ENCODE results near the gene MAGEC3. TPM values are rescaled to one million over a fixed set of nuclear protein-coding genes. Genes with fewer than 3 reads are reported as not detected.
"Not testable (repeated sequence)": the region's sequence is repeated elsewhere in the genome, so short reads cannot be mapped to it uniquely, and the experiment has no call there.

MAGEC3 gene
- total RNA-seq, 1 donor from 2014 or later: 0.38 TPM

- H3K27ac Mint-ChIP-seq: no peak overlapping the region
- H3K27me3 Mint-ChIP-seq (ENCODE audit: low read depth): no peaks in the 10 kb centered on the region
- no peak overlapping the region for H3K4me3 Mint-ChIP-seq
- no peaks in the 10 kb centered on the region for H3K36me3 Mint-ChIP-seq
- no peak for TF ChIP-seq CTCF (IDR thresholded peaks at IDR 0.05; ENCODE audit: unreplicated experiment)
- H3K9me3 Mint-ChIP-seq: peaks cover 26% of the 10 kb centered on the region
- no peak for DNase-seq (ENCODE audit: low spot score in 2 of 2, unreplicated experiment in 2 of 2)
- H3K4me1 Mint-ChIP-seq: no peaks in the 10 kb centered on the region
Observed at GRCh38 chrX:141832247-141832646, 5.9 kb upstream of the MAGEC3 start.

DNA sequence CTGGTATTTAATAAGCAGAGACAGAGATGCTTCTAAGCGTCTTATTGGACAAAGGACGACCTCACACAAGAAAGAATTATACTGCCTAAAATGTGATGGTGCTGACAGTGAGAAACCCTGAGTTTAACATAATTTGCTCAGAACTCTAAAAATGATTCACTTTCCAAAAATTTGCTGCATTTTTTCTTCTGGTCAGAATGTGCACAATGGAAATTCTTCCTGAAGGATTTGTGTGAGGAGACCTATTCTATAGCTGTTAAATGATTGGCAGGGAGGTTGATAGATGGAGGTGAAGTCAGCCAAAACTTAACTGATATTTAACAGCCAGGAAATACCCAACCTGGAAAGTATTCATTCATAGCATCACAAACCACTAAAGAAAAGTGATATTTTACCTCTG, 1.7 kb downstream of the MAGEC3 start:
- H3K36me3 Mint-ChIP-seq: no peaks in the 10 kb centered on the region
- no peak for TF ChIP-seq CTCF (IDR thresholded peaks at IDR 0.05; ENCODE audit: unreplicated experiment)
- H3K27me3 Mint-ChIP-seq (ENCODE audit: low read depth): no peaks in the 10 kb centered on the region
- H3K27ac Mint-ChIP-seq: no peak overlapping the region
- DNase-seq (ENCODE audit: low spot score in 2 of 2, unreplicated experiment in 2 of 2): no peak
- H3K9me3 Mint-ChIP-seq: peaks cover 21% of the 10 kb centered on the region
- no peak overlapping the region for H3K4me3 Mint-ChIP-seq
- no peaks in the 10 kb centered on the region for H3K4me1 Mint-ChIP-seq

GRCh38 chrX:141857479-141857878, 19.4 kb downstream of the MAGEC3 start:
- H3K36me3 Mint-ChIP-seq: no peaks in the 10 kb centered on the region
- no peak overlapping the region for H3K4me3 Mint-ChIP-seq
- no peak overlapping the region for H3K27ac Mint-ChIP-seq

DNA sequence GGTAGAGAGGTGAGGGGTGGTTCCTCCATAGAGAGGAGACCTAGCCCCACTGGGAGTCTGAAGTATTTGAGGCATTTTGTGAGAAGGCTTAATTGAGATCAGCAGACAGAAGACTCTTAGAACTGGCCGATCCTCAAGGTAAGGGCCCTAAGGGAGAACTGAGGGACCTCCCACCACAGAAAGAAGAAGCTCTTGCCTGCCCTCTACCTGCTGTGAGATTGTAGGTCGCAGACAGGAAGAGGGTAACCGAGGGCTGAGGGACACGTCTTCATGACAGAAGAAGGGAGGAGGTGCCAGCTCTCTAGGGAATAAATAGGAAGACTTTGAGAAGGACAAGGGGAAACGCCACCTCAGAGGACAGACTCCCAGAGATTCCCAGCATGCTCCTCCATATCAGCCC, 41.5 kb downstream of the MAGEC3 start:
- H3K27ac Mint-ChIP-seq: no peak overlapping the region
- no peaks in the 10 kb centered on the region for H3K4me1 Mint-ChIP-seq
- peaks cover 42% of the 10 kb centered on the region for H3K9me3 Mint-ChIP-seq
- no peaks in the 10 kb centered on the region for H3K27me3 Mint-ChIP-seq (ENCODE audit: low read depth)
- no peak for TF ChIP-seq CTCF (IDR thresholded peaks at IDR 0.05; ENCODE audit: unreplicated experiment)
- no peaks in the 10 kb centered on the region for H3K36me3 Mint-ChIP-seq
- no peak overlapping the region for H3K4me3 Mint-ChIP-seq
- no peak for DNase-seq (ENCODE audit: low spot score in 2 of 2, unreplicated experiment in 2 of 2)

More at GRCh38 chrX:141857479-141857878, 19.4 kb downstream of the MAGEC3 start:
- Mint-ChIP-seq H3K4me1 (no peaks in the 10 kb centered on the region), H3K9me3 (peaks cover 41% of the 10 kb centered on the region), H3K27me3 (ENCODE audit: low read depth) (no peaks in the 10 kb centered on the region)
- TF ChIP-seq CTCF (IDR thresholded peaks at IDR 0.05; ENCODE audit: unreplicated experiment): no peak
- DNase-seq (ENCODE audit: low spot score in 2 of 2, unreplicated experiment in 2 of 2): no peak

- not testable (repeated sequence) for H3K27me3 Mint-ChIP-seq (ENCODE audit: low read depth); H3K36me3 Mint-ChIP-seq; DNase-seq (ENCODE audit: low spot score in 2 of 2, unreplicated experiment in 2 of 2); H3K4me3 Mint-ChIP-seq; H3K4me1 Mint-ChIP-seq; H3K27ac Mint-ChIP-seq
- H3K9me3 Mint-ChIP-seq: peaks cover 62% of the 10 kb centered on the region
Observed at GRCh38 chrX:141888811-141889210, 50.7 kb downstream of the MAGEC3 start.

DNA sequence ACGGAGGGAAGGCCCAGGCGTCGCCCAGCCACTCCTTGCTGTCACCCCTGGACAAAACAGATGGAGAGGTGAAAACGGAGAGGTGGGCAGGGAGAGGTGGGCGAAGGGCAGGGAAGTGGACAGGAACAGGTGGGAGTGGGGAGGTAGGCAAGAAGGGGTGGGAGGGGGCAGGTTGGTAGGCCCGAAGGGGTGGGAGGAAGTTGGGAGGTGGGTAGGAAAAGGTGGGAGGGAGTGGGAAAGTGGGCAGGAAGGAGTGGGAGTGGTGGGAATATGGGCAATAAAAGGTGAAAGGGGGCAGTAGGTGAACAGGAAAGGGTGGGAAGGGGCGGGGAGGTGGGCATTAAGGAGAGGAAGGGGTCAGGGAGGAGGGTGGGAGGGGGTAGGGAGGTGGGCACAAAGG, 56.6 kb downstream of the MAGEC3 start:
- H3K9me3 Mint-ChIP-seq: peaks cover 42% of the 10 kb centered on the region
- H3K36me3 Mint-ChIP-seq: no peaks in the 10 kb centered on the region
- no peaks in the 10 kb centered on the region for H3K27me3 Mint-ChIP-seq (ENCODE audit: low read depth)
- DNase-seq (ENCODE audit: low spot score in 2 of 2, unreplicated experiment in 2 of 2): no peak
- no peak overlapping the region for H3K4me3 Mint-ChIP-seq
- no peak for TF ChIP-seq CTCF (IDR thresholded peaks at IDR 0.05; ENCODE audit: unreplicated experiment)
- H3K4me1 Mint-ChIP-seq: no peaks in the 10 kb centered on the region
- H3K27ac Mint-ChIP-seq: no peak overlapping the region
